Activated naive CD8-positive, alpha-beta T cell treated with anti-CD3 and anti-CD28 coated beads, Interleukin-2, amount 50 U/mL, for 24 hours (primary cell): ENCODE results near the gene GRM1.

ENCODE experiments used
- ATAC-seq: fragments of 150-1000 bp; cut with Tn5 transposase; one replicate; pipeline ENCODE4 v1.10.0; 2021
- DNase-seq: peaks from one replicate; pipeline ENCODE4 v3.0.0; 2021
- H3K27ac Mint-ChIP-seq: one replicate; pipeline ENCODE4 v1.8.0; 2021; ENCODE audit warnings: mild to moderate bottlenecking, mixed read lengths
- H3K27me3 Mint-ChIP-seq: one replicate; pipeline ENCODE4 v1.8.0; 2021; ENCODE audit warnings: mixed read lengths
- H3K36me3 Mint-ChIP-seq: one replicate; pipeline ENCODE4 v1.8.0; 2021; ENCODE audit warnings: low read depth, mixed read lengths
- H3K4me1 Mint-ChIP-seq: one replicate; pipeline ENCODE4 v1.8.0; 2021; ENCODE audit warnings: mixed read lengths
- H3K4me3 Mint-ChIP-seq: one replicate; pipeline ENCODE4 v1.8.0; 2021; ENCODE audit warnings: mild to moderate bottlenecking, moderate library complexity, mixed read lengths
- H3K9me3 Mint-ChIP-seq: one replicate; pipeline ENCODE4 v1.8.0; 2021; ENCODE audit warnings: mixed read lengths

GRM1 gene

DNA sequence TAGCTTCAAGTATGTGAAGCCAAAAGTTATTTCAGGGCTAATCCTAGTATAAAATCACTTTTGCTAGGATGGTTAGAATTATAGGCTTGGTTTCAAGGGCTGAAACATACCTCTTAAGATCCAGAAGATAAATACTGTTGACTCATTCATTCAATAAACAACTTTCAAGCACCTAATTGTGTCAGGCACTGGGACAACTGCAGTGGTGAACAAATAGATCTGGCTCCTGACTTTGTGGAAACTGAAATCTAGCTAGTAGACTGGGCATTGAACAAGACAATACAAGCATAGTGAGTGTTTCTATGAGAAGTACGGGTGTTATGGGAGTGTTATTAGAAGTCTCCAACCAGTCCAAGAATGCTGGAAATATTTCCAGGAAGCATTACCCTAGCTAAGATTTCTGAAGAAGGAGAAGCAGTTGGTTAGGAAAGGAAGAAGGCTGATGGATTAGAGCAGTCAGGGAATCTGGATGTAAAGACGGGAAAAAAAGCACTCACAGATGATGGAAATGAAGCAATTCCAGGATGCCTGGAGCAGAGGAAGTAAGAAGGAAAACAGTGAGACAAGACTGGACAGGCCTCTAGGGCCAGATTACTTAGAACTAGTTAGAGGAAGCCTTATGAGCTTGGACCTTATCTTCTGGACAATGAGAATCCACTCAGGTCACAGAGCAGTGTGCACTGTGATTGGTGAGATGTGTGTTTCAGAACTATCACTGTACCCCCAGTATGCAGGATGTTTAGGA is 382.2 kb downstream of the GRM1 start:
- Mint-ChIP-seq H3K4me1 (no peaks in the 10 kb centered on the region), H3K27me3 (no peaks in the 10 kb centered on the region), H3K4me3 (no peak overlapping the region), H3K9me3 (peaks cover 1% of the 10 kb centered on the region), H3K27ac (no peak overlapping the region), H3K36me3 (no peaks in the 10 kb centered on the region)
- DNase-seq (no peak), ATAC-seq (no peak)

DNA sequence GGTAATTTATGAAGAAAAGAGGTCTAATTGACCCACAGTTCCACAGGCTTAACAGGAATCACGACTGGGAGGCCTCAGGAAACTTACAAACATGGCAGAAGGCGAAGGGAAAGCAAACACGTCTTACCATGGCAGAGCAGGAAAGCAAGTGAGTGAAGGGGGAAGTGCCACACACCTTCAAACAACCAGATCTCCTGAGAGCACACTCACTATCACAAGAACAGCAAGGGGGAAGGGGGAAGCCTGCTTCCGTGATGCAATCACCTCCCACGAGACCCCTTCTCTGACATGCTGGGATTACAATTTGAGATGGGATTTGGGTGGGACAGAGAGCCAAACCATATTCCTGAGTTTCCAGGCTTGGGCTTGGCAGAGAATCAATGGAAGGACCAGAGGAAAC is 390.7 kb downstream of the GRM1 start:
- H3K9me3 Mint-ChIP-seq: no peaks in the 10 kb centered on the region
- H3K4me1 Mint-ChIP-seq: no peaks in the 10 kb centered on the region
- no peak overlapping the region for H3K27ac Mint-ChIP-seq
- no peak for DNase-seq
- no peaks in the 10 kb centered on the region for H3K36me3 Mint-ChIP-seq
- no peak overlapping the region for H3K4me3 Mint-ChIP-seq
- no peak for ATAC-seq
- H3K27me3 Mint-ChIP-seq: peaks cover 1% of the 10 kb centered on the region

DNA sequence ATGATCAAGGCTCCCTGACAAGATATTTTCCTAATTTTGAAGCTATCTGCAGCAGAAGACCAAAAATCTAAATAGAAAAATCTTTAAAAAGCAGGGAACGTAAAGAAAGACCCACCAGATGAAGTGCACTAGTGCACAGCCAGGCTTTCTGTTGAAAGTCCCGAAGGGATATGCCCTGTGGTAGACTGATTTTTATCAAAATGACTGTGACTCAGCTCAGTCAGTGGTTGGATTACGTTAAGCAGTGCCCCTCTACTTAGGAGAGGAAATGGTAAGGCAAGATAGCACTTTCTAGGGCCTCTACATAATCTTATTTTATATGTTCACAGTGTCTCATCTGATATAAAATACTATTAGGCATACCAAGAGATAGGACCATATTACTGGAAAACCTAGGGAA is 391.4 kb downstream of the GRM1 start:
- Mint-ChIP-seq H3K4me3 (no peak overlapping the region), H3K4me1 (no peaks in the 10 kb centered on the region), H3K27me3 (peaks cover 1% of the 10 kb centered on the region), H3K9me3 (no peaks in the 10 kb centered on the region), H3K36me3 (no peaks in the 10 kb centered on the region), H3K27ac (no peak overlapping the region)
- ATAC-seq: no peak
- DNase-seq: no peak

DNA sequence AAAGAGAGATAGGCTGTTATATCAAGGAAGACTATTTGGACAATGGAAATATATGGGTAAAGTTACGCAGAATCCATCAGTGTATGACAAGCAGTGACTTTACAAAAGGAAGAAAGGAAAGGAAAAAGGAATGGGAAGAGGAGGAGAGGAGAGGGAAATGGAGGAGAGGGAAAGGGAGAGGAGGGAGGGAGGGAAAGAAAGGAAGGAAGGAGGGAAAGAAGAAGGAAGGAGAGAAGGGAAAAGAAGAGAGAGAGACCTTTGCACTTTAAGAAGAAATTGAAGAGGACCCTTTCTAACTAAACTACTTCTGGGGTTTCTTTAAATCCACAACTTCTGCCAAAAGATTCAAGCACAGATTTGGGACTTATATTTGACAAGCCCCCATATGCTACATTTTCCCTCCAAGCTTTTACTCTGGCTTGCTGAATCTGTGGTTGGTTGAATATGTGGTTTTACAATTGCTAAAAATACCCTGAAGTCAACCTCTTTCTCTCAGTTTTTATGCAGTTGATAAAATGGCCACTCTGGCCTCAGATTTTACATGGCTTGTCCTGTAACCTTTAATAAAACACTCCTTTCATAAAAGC is 394.0 kb downstream of the GRM1 start:
- peaks cover 1% of the 10 kb centered on the region for H3K27me3 Mint-ChIP-seq
- H3K4me1 Mint-ChIP-seq: no peaks in the 10 kb centered on the region
- DNase-seq: no peak
- no peak for ATAC-seq
- no peak overlapping the region for H3K27ac Mint-ChIP-seq
- H3K4me3 Mint-ChIP-seq: no peak overlapping the region
- H3K9me3 Mint-ChIP-seq: no peaks in the 10 kb centered on the region
- no peaks in the 10 kb centered on the region for H3K36me3 Mint-ChIP-seq

DNA sequence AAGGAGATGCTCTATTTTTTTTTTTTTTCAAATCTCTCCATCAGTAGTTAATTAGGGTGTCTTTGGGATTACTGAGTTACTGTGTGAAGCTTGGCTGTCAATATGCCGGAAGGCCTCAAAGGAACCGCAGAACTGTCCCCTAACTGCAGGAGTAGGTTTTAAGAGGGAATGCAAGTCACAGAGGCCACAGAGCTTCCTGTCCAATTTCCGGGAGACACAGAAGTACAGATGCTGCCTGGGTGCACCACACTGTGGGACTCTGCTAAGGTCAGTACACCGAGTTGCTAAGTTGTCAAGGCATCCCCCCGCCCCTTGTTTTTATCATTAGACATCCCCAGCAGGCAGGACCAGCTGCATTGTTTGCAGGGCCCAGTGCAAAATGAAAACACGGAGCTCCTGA is 394.6 kb downstream of the GRM1 start:
- no peak for DNase-seq
- no peak overlapping the region for H3K27ac Mint-ChIP-seq
- H3K27me3 Mint-ChIP-seq: peaks cover 1% of the 10 kb centered on the region
- no peaks in the 10 kb centered on the region for H3K4me1 Mint-ChIP-seq
- no peak for ATAC-seq
- H3K4me3 Mint-ChIP-seq: no peak overlapping the region
- H3K36me3 Mint-ChIP-seq: no peaks in the 10 kb centered on the region
- H3K9me3 Mint-ChIP-seq: no peaks in the 10 kb centered on the region

DNA sequence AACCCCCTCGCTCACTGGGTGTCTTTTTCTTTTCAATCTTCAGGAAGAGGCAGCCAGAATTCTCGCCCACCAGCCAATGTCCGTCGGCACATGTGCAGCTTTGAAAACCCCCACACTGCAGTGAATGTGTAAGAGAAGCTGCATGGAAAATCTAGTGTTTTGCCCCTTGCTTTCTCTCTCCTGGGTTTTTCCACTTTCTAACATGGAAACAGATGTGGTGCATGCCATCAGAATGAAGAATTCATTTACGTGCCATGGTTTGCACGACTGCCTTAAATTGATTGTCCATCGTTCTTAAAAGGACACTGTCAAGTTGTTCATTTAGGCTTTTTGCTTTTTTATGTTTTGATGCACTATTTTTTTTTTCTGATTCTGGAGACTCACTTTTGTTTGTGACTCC is 397.7 kb downstream of the GRM1 start:
- no peak for ATAC-seq
- Mint-ChIP-seq H3K27me3 (peaks cover 1% of the 10 kb centered on the region), H3K27ac (no peak overlapping the region), H3K4me1 (no peaks in the 10 kb centered on the region), H3K36me3 (no peaks in the 10 kb centered on the region), H3K4me3 (no peak overlapping the region), H3K9me3 (no peaks in the 10 kb centered on the region)
- DNase-seq: no peak

DNA sequence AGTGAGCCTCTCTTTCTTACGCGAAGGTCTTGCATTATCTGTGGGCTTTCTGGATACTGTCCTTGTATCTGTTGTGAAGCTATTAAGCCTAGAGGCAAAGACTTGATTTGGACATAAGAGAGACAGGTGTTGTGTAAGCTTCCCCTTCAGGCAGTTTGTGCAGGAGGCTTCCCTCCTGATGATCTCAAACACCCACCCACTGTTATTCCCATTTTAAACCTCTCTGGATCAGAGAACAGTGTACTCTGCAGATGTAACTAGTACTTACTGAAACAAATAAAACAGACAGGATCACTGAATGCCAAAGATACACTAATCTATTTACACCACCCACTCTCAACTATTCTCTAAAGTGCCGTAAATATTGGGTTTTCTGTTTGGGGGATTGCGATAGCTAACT is 401.0 kb downstream of the GRM1 start:
- H3K4me1 Mint-ChIP-seq: no peaks in the 10 kb centered on the region
- no peak overlapping the region for H3K27ac Mint-ChIP-seq
- no peak overlapping the region for H3K4me3 Mint-ChIP-seq
- no peaks in the 10 kb centered on the region for H3K9me3 Mint-ChIP-seq
- H3K27me3 Mint-ChIP-seq: peaks cover 12% of the 10 kb centered on the region
- ATAC-seq (no peak), DNase-seq (no peak)
- no peaks in the 10 kb centered on the region for H3K36me3 Mint-ChIP-seq

DNA sequence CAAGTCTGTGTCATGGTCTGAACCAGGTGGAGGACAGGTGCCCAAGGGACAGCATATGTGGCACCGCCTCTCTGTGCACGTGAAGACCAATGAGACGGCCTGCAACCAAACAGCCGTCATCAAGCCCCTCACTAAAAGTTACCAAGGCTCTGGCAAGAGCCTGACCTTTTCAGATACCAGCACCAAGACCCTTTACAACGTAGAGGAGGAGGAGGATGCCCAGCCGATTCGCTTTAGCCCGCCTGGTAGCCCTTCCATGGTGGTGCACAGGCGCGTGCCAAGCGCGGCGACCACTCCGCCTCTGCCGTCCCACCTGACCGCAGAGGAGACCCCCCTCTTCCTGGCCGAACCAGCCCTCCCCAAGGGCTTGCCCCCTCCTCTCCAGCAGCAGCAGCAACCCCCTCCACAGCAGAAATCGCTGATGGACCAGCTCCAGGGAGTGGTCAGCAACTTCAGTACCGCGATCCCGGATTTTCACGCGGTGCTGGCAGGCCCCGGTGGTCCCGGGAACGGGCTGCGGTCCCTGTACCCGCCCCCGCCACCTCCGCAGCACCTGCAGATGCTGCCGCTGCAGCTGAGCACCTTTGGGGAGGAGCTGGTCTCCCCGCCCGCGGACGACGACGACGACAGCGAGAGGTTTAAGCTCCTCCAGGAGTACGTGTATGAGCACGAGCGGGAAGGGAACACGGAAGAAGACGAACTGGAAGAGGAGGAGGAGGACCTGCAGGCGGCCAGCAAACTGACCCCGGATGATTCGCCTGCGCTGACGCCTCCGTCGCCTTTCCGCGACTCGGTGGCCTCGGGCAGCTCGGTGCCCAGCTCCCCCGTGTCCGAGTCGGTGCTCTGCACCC is 405.2 kb downstream of the GRM1 start:
- H3K9me3 Mint-ChIP-seq: no peaks in the 10 kb centered on the region
- DNase-seq (no peak), ATAC-seq (no peak)
- peaks cover 27% of the 10 kb centered on the region for H3K27me3 Mint-ChIP-seq
- H3K27ac Mint-ChIP-seq: no peak overlapping the region
- no peaks in the 10 kb centered on the region for H3K36me3 Mint-ChIP-seq
- H3K4me3 Mint-ChIP-seq: no peak overlapping the region
- H3K4me1 Mint-ChIP-seq: no peaks in the 10 kb centered on the region

DNA sequence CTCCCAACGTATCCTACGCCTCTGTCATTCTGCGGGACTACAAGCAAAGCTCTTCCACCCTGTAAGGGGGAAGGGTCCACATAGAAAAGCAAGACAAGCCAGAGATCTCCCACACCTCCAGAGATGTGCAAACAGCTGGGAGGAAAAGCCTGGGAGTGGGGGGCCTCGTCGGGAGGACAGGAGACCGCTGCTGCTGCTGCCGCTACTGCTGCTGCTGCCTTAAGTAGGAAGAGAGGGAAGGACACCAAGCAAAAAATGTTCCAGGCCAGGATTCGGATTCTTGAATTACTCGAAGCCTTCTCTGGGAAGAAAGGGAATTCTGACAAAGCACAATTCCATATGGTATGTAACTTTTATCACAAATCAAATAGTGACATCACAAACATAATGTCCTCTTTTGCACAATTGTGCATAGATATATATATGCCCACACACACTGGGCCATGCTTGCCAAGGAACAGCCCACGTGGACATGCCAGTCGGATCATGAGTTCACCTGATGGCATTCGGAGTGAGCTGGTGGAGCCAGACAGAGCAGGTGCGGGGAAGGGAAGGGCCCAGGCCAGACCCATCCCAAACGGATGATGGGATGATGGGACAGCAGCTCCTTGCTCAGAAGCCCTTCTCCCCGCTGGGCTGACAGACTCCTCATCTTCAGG is 406.0 kb downstream of the GRM1 start:
- peaks cover 27% of the 10 kb centered on the region for H3K27me3 Mint-ChIP-seq
- no peak for DNase-seq
- H3K4me1 Mint-ChIP-seq: no peaks in the 10 kb centered on the region
- H3K27ac Mint-ChIP-seq: no peak overlapping the region
- no peaks in the 10 kb centered on the region for H3K9me3 Mint-ChIP-seq
- H3K36me3 Mint-ChIP-seq: no peaks in the 10 kb centered on the region
- no peak for ATAC-seq
- H3K4me3 Mint-ChIP-seq: no peak overlapping the region

DNA sequence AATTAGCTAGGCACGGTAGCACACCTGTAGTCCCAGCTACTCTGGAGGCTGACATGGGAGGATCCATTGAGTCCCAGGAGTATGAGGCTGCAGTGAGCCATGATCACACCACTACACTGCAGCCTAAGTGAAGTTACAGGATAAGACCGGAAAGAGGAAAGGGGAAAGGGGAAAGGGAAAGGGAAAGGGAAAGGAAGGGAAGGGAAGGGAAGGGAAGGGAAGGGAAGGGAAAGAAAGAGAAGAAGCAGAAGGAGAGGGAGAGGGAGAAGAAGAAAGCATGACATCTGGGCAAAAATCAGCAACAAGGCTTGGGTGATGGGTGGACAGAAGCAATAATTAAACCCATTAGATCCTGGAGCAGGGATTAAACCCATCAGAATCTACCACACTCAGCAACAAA is 413.0 kb downstream of the GRM1 start:
- Mint-ChIP-seq H3K4me3 (no peak overlapping the region), H3K4me1 (no peaks in the 10 kb centered on the region), H3K36me3 (no peaks in the 10 kb centered on the region), H3K9me3 (no peaks in the 10 kb centered on the region), H3K27me3 (peaks cover 13% of the 10 kb centered on the region), H3K27ac (no peak overlapping the region)
- DNase-seq: no peak
- ATAC-seq: no peak

DNA sequence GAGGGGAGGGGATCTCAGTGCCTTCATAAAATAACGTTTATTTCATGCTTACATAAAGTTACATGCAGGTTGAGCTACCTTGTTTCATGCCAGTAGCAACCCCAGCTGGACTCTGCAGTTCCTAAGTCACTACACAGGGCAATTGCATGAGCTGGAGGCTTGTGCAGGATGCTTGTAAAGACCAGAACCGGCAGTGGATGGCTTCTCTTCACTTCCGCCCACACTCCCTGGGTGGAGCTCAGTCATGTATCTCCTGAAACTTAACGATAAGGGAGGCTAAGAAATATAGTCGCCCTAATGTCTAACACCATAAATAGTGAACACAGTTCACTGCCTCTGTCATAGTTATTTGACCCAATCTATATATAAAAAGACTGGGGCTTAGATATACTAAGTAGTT is 415.3 kb downstream of the GRM1 start:
- H3K27ac Mint-ChIP-seq: no peak overlapping the region
- H3K4me3 Mint-ChIP-seq: no peak overlapping the region
- DNase-seq: no peak
- H3K9me3 Mint-ChIP-seq: no peaks in the 10 kb centered on the region
- H3K27me3 Mint-ChIP-seq: peaks cover 7% of the 10 kb centered on the region
- H3K4me1 Mint-ChIP-seq: no peaks in the 10 kb centered on the region
- no peaks in the 10 kb centered on the region for H3K36me3 Mint-ChIP-seq
- no peak for ATAC-seq

DNA sequence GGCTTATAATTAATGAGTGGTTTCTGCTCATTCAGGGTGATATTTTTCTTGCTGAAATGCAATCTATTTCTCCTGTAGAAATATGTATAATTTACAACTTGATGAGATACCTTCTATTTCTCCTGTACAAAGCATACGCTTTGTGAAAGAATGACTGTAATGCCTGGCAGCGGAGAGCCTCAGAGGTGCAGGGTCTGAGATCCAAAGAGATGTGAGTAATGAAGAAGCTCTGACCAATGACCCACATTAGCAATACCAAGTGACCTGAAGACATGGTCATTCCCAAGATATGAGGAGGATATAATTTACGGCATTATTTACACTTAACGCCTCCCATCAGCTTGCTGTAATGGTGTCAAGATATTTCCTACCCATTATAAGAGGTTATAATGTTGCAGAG is 416.4 kb downstream of the GRM1 start:
- Mint-ChIP-seq H3K27ac (no peak overlapping the region), H3K27me3 (peaks cover 5% of the 10 kb centered on the region), H3K4me1 (no peaks in the 10 kb centered on the region), H3K36me3 (no peaks in the 10 kb centered on the region), H3K4me3 (no peak overlapping the region), H3K9me3 (no peaks in the 10 kb centered on the region)
- no peak for ATAC-seq
- DNase-seq: no peak

DNA sequence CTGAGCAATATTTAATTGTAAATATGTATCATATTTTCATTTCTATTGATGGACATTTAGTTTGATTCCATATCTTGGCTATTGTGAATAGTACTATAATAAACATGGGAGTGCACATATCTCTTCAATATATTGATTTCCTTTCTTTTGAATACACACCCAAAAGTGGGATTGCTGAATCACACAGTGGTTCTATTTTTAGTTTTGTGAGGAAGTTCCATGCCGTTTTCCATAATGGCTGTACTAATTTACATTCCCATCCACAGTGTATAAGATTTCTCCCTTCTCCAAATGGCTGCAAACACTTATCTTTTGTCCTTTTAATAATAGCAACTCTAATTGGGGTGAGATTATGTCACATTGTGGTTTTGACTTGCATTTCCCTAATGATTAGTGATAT is 428.0 kb downstream of the GRM1 start:
- Mint-ChIP-seq H3K36me3 (no peaks in the 10 kb centered on the region), H3K27me3 (no peaks in the 10 kb centered on the region), H3K4me1 (no peaks in the 10 kb centered on the region), H3K9me3 (peaks cover 35% of the 10 kb centered on the region), H3K4me3 (no peak overlapping the region), H3K27ac (no peak overlapping the region)
- DNase-seq: no peak
- ATAC-seq: no peak

DNA sequence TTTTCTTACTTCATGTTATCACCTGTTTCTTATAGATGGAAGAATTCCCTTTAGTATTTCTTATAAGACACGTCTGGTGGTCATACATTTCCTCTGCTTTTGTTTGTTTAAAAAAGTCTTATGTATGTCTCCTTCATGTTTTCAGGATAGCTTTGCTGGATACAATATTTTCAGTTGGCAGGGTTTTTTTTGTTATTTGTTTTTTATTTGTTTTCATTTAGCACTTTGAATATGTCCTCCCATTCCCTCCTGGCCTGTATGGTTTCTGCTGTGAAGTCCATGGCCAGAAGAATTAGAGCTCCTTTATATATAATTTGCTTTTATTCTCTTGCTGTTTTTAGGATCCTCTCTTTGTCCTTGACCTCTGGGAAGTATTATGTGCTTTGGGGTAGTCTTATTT is 432.1 kb downstream of the GRM1 start:
- DNase-seq (no peak), ATAC-seq (no peak)
- no peaks in the 10 kb centered on the region for H3K4me1 Mint-ChIP-seq
- no peaks in the 10 kb centered on the region for H3K27me3 Mint-ChIP-seq
- H3K36me3 Mint-ChIP-seq: no peaks in the 10 kb centered on the region
- no peak overlapping the region for H3K4me3 Mint-ChIP-seq
- peaks cover 35% of the 10 kb centered on the region for H3K9me3 Mint-ChIP-seq
- no peak overlapping the region for H3K27ac Mint-ChIP-seq
